ENCODE data around the gene GABARAP.

Gene GABARAP

DNA sequence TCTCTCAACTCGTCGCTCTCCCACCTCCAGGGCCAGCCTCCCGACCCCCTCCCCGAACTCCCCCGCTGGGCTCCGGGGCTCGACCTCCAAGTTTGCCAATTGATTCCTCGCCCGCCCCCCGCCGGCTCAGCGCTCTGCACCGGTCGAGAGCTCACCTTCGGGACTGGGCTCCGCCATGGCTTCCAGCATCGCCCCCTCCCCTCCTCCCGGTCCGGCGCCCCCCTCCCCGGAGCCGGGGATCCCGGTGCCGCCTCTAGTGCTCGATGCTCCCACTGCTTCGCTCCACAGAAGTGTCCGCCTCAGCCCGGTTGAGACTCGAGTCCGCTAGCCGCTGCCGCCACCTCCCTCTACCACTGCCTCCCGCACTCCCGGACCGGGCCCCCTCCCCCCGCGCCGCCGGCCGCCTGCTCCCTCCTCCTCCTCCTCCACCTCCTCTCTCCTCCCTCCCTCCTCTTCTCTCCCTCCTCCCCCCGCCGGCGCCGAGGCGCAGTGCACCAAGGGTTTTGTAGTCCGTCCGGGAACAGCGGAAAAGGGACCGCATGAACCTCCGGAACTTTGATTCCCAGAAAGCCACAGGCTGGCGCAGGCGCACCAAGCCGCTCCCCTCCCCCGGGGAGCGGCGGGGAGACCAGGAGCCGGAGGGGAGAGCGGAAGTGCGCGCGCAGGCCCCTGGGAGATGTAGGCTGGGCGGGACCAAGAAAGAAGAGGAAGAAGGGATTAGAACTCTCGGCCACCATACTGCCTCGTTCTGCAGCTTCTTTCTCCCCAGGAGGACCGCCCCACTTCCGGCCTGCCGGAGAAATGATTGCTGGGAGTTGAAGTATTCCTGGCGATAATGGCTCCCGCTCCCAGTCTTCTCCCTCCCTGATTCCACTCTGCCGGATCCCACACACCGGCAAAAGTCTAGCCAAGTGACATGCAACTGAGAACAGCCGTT, 2.9 kb downstream of the GABARAP start, which contains the start of gene PHF23:
PHF23 (minus strand) TSS at position 367 of the 937 bp plus-strand sequence; CDS start at position 189, 178 bp downstream.
- DNase-seq = peak; percentile 99

DNA sequence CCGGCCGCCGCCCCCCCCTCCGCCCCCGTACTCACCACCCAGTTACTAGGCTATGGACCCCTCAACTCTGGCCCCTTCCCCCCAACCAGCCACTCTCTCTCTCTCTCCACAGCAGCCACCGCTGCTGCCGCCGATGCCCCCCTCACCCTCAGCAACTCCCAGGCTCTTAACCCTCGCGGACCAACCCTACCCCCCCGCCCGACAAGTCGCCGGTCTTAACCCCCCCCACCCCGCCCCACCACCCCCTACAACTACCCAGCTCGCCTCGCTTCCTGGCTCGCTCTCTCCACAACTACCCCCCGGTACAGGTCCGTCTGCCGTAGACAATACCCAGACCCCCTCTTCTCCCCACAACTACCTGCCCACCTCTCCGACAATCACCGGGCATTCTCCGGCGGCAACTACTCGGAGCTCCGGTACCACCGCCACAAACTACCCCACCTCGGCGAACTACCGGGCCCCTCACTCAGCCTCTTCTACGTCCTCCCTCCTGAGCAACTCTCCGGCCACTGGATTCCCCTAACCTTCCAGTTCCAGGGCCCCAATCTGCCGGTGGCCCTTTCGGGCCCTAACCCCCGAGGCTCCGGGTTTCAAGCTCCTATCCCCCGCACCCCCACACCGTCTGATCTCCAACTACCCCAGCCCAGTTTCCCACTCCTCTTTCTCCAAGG, 3.7 kb downstream of the GABARAP start:
- DNase-seq = no peak

DNA sequence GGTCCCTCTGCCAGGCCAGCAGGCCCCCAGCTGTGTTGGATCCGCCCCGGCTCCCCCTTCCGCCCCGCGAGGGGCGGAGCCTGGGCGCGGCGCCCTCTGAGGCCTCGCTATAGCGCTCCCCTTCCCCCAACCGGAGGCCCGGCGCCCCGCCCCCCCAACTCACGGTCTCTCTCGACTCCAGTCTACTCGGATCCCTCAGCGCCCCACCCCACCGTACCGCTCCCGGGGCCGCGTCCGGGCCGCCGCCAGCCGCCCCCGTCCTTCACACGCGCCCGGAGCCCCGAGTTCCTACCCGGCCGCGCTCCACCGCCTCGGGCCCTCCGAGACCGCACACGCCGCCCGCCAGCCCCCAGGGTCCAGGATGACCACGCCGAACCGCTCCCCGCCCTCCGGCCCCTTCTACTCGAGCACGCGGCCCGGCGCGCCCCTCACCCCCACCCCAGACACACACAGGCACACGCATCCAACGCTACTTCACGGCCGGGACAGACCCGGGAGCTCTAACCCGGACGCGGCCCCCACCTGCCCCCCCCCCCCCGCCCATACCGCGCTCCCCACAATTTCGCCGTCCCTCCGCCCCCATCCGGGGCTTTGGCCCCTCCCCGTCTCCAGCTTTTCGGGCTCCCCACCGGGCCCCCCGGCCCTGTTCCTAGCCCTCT, 4.4 kb downstream of the GABARAP start:
- DNase-seq = peak; percentile 31

DNA sequence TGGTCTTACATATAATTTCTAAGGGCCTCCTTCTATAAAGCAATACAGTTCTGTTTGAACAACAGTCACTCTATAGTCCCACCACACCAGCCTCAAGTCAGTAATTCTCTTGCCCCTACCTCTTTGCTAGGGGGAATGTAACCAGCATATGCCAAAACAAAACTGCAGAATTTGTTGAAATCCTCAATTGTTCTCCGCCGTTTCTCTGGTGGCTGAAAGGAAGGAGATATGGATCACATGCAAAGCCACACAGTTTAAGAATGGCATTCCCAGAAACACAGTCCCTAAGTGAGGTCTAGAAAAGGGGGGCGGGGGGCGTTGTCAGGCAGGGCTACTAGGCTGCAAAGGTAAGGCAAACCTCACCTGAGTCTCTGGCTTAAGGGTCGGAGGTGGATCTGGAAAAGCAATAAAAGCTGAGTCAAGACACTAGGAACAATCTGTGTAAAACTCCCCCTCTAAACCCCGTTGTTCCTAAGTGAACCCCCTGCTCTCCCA, 4.9 kb downstream of the GABARAP start:
- DNase-seq = no peak

DNA sequence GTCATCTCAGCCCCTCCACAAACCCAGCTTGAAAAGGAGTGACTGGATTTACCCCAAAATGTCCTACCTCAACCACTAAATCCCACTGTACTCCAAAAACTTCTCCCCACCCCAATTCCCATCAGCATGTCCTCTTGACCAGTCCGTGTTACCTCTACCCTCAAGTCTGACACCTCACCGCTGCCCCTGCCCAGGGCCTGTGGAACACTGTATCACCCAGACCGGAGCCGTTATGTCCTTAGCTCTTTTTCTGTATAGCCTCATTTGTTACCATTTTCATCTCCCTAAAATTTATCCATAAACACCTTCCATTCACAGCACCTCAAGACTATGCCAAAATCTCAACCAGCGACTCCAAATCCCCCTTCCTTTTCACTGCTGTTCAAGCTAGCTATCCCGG, 5.4 kb downstream of the GABARAP start:
- DNase-seq = no peak

DNA sequence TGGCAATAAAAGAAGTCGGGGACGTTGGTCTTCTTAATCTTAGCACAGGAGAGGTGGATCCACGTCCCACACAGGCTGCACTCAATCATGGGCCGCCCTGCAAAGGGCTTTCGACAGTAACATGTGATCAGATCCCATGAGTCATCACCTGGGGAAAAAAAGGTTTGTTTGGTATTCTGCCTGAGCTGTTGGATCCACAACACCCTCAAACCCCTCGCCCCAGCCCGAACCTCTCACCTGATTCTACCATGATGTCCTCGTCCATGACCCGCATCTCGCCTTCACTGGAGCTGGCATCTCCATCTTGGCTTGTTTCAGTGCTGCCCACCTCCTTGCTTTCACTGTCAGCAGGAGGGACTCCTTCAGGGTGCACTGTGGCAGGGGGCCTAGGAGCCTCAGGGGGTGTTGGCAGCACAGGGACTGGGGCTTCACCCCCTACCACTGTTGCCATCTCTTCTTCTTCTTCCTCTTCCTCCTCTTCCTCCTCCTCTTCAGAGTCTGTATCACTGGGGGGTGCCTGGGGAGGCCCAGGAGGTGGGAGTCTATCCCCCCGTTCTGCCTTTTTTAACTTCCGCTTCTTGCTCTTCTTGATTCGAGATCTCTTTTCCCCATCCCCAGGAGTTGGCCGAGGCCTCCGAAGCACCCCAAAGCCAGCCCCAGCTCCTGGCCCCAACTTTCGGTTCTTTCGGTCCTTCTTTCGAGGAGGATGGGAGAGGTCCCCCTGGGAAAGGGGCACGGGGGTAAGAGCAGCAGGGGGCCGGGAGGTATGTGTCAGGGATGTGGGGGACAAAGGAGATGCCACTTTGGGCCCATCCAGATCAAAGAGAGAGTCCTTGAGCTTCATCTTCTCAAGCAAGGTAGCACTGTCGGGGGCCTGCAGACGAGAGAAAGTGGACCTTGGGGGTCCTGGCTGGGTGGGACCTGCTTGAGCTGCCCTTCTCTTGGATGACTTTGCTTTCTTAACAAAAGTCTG, 6.3 kb downstream of the GABARAP start:
- DNase-seq = peak; percentile 20

DNA sequence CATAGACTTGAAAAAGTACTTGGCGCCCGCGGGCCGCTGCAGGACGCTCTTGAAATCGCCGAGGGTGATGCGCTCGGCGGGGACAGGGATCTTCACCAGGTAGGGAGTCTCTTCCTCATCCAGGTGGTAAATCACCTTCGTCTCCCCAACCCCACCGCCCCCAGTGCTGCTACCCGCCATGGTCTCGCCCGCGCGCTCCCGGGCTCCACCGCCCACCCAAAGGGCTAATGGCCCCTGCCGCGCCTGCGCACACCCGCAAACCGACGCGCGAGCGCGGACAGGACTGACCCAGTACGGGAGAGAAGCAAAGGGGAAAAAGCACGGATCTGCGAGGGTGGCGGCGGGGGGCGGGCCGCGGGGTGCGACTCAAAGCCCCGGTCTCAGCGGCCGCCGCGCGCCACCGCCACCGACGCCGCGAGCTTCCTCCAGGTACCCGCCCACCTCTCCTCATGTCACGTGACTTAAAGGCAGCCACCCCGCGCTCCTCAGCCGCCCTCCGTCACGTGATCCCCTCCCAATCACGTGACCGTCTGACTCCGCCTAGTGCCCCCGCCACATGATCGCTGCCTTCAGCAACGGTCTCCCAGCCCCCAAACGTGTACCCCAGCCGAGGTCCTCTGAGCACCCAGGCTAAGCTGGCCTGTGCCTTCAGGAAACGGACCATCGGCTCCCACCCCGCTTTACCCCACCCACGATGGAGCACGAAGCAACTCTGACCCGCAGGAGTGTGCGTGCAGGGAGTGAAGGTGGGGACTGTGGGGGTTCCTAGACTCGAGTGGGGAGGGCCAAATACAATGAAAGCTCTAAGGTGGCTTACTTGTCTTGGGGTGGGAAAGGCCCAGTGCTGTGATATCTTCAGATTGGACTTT, 7.9 kb downstream of the GABARAP start, which contains the start of gene DVL2:
DVL2 (minus strand) TSS at position 435 of the 869 bp plus-strand sequence; CDS start at position 180, 255 bp downstream.
- DNase-seq = peak; percentile 86

DNA sequence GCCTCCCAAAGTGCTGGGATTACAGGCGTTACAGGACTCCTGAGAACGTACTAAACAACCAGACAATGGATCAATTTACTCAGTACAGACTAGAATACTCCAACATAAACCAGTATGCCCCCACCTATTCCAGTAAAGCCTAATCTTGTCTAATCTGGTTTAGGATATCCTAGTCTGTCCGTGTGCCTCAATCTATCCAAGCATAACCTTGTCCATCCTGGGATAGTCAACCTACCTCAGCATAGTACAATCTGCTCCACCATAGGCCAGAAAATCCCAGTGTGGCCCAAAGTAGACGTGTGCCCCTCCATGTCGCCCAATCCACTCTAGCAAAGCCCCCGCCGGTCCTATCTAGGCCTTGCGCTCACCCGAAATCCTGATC, 8.6 kb downstream of the GABARAP start:
- peak; percentile 44 for DNase-seq

DNA sequence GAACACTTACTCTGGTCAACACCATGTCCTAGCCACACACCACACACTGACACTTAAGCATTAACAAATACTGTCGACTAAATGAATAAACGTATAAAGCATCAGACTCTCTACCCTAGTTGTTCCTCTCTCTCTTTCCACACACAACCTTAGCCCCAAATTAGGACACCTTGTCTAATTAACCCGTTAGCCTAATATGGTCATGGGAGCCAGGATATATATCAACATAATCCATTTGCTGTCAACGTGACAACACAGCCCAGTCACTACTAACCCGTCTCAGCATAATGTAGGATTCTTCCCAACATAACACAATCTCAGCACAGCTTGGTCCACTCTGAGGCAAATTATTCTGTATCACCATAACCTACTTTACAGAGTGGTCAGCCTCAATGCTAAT, 10.1 kb downstream of the GABARAP start:
- DNase-seq = no peak

DNA sequence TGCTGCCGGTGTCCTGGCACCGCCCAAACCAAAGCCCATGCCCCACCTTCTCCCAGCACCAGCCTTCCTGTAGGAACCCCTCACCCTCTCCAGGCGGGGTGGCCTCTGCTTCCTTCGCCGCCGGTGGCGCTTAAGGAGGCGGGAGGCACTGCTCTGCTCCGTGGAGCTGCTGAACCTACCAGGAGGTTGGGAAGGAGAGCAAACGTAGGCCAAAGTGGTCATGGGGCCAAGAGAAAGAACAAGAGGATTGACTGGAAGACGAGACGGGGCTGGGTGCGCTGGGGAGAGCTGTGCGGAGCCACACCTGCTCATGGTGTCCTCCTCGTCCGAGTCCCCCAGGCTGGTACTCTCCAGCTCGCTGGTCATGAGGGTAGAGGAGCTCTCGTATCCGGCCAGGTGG, 12.7 kb downstream of the GABARAP start:
- DNase-seq = no peak

DNA sequence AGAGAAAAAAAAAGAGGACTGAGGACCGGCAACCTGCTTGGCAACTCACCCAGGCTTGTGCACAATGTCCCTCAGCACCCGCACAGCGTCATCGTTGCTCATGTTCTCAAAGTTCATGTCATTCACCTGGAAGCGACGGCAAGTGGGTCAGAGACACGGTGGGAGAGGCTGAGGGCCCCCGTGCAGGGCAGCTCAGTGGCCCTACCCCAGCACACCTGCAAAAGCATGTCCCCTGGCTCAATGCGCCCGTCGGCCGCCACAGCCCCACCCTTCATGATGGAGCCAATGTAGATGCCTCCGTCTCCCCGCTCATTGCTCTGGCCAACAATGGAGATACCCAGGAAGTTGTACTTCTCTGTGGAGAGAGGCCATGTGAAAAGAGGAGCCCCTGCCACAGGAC, 13.3 kb downstream of the GABARAP start:
- DNase-seq = no peak

DNA sequence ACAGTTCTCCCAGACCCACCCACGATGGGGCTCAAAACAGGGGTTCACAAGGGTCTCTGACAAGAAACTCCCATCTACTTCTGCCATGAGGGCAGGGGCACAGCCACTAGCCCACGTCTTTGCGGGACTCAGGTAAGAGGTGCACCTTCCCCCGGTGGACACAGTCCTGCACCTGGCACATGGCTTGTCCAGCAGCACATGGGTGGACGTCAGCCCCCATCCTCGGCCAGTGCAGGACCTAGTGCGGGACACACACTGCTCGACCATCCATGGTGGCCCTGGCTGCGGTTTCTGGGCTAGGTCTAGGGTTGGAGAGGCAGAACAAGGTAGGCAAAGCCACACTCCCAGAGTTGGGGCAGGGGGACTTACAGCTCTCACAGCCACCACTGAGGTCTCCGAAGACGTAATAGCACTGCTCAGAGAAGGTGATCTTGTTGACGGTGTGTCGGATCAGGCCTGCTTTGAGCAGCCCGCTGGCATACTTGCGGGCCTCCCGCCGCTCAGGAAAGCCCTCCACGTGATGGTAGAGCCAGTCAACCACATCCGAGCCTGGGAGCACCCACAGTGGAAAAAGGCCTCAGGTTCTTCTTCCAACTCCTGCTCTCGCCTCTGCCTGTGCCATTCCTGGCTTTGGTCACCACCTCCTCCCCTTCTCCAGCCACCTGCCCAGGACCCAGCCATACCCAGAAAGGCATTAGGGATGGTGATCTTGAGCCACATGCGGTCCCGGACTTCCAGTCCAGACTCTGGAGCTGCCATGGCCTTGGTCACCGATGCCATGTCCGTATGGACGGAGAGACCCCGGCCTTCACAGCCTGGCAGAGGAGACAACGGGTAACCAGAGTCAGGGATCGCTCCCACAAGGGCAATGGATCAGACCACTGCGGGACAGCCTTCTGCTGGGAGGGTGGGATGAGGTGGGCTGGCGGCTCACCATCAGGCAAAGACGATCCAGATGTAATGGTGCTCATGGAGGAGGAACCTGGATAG, 15.2 kb downstream of the GABARAP start:
- no peak for DNase-seq

DNA sequence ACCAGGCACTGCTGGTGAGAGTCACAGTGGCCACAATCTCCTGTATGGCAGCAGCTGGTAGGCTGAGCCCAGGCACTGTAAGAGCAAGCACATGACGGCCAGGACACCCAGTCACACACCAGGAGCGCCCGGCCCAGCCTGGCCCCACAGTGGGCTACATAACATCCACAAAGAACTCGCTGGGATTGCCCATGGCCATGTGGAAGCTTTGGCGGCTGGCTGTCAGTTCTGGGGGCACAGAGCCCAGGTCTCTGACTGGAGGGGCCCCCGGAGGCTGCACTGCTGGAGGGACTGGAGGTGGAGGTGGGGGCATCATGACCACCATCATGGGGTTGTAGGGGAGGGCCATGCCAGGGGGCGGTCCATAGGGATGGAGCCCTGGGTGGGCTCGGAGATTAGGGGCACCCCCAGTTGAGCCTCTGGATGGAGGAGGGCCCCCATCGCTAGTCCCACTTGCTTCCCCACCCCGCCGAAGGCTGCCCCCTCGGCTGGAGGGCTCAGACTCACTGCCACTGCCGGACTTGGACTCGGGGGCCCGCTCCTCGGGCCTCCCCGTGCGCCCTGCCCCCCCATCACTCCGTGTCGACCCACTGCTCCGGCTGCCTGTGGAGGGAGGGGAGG, 16.4 kb downstream of the GABARAP start:
- DNase-seq = no peak

DNA sequence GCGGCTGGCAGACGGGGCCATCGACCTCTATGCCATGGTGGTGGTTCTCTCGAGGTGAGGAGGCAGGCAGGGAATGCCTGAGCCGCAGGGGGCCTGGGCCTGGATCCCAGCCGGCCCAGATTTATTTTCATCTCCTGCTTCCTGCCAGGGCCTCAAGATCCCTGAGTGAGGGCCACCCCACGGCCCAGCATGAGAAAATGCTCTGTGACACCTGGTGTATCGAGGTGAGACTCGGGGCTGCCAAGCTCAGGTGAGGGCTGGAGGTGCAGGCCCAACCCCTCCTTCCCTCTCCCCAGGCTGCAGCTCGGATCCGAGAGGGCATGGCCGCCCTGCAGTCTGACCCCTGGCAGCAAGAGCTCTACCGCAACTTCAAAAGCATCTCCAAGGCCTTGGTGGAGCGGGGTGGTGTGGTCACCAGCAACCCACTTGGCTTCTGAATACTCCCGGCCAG, 17.6 kb downstream of the GABARAP start:
- no peak for DNase-seq

DNA sequence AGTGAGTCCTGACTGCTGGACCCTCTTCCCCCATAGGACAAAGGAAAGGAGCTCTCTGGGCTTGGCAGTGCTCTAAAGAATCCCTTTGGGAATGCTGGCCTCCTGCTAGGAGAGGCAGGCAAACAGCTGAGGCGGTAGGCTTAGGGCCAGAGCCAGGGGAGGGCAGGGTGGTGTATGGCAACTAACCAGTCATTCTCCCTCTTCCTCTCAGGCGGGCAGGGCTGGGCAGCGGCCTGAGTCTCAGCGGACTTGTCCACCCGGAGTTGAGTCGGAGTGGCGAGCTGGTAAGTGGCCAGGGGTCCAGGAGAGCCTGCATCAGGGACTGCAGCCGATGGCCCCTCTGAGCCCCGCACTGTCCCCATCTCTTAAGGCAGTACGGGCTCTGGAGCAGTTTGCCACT, 18.1 kb downstream of the GABARAP start:
- no peak for DNase-seq

DNA sequence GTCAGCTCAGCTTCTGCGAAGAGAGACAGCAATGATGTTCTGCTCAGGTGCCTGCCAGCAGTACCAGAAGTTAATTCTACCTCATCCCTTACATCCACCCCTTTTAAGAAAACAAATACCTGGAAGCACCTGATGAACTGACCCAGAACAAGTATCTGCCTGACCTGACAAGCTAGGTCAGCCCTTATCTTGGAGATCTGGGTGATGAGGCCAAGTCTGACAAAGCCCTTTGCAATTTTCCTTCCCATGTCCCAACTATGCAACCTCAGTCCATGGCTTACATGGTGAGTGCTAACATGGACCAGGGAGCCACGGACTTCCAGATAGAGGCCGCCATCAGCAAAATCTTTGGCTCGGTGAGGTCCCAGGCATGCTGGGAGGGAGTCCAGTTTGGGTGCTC, 18.9 kb downstream of the GABARAP start:
- DNase-seq = no peak

DNA sequence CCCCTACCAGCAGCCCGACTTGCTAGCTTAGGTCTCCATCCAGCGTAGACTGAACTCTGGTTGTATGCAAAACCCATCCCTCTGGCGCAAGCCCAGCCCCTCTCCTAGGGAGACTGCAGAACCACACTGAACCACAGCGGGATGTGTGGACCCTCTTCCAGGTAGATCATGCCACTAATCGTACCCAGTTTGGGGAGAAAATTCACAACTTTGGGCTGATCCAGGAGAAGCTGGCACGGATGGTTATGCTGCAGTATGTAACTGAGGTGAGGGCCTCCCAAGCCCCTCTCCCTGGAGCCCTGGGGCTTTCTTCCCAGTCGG, 19.3 kb downstream of the GABARAP start:
- no peak for DNase-seq

DNA sequence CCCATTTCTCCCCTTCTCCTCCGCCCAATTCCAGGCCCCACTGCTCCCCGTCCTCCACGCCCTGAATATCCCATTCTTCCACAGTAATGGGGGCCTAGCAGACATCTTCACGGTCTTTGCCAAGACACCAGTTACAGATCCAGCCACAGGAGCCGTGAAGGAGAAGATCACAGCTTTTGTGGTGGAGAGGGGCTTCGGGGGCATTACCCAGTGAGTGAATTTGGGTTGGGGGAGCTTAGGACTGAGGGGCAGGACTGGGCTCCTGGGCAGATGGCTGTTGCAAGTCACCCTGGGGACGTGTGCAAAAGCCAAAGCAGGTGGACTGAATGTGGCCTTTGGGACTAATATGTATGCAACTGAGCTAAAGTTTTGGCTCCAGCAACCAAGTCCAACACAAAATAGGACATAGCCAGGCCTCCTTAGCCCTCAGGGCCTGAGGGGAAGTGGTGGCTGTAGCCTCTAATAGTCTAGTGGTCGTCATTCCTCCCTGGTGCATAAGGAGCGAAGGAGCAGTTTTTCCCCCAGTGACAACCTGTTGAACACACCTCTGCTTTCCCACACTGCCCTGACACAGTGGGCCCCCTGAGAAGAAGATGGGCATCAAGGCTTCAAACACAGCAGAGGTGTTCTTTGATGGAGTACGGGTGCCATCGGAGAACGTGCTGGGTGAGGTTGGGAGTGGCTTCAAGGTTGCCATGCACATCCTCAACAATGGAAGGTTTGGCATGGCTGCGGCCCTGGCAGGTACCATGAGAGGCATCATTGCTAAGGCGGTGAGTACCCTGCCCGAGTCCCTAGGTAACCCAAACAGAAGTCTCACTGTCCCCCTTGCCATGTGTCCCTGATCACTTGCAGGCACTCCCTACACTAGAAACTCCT, 19.9 kb downstream of the GABARAP start:
- DNase-seq = no peak

Data from kidney glomerular epithelial cell (primary cell).